HG02642 (cell line): ENCODE measurements around the gene TFB1M.
A peak's percentile ranks its signal among the peaks of the same experiment; 100 is the strongest.
"Not testable (repeated sequence)": the region's sequence is repeated elsewhere in the genome, so short reads cannot be mapped to it uniquely, and the experiment has no call there.

Experiments
- ATAC-seq: cut with Tn5 transposase; IDR thresholded peaks from one replicate; pipeline ENCODE4 v1.9.1; 2021; ENCODE audit warnings: mild to moderate bottlenecking; ENCODE audit not compliant: unreplicated experiment, poor library complexity

Gene TFB1M

DNA sequence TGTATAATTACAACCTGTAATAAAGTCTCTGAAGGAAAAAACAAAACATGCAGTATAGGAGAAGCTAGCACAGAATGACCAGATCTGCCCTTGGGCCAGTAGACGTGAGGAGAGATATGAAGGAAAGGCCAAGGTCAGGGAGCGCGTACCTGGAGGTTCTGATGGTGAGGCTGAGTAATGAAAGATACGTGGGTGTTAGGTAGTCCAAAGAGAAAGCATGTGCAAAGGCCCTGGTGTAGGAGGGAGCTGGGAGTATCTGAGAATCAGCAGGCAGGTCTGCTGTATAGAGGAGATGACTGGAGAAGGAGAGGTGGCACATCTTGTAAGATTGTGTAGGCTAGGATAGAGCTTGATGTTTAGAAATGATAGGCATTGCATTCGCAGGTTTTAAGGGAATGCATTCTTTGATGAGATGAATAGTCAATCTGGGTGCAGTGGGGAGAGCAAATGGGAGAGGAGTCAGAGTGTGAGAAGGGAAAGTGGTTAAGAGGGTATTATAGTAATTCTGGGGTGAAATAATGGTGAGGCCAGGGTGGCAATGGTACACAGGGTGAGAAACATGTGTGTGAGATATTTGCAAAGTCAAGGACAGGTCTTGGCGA, 15.9 kb upstream of the TFB1M start:
- no peak for ATAC-seq

DNA sequence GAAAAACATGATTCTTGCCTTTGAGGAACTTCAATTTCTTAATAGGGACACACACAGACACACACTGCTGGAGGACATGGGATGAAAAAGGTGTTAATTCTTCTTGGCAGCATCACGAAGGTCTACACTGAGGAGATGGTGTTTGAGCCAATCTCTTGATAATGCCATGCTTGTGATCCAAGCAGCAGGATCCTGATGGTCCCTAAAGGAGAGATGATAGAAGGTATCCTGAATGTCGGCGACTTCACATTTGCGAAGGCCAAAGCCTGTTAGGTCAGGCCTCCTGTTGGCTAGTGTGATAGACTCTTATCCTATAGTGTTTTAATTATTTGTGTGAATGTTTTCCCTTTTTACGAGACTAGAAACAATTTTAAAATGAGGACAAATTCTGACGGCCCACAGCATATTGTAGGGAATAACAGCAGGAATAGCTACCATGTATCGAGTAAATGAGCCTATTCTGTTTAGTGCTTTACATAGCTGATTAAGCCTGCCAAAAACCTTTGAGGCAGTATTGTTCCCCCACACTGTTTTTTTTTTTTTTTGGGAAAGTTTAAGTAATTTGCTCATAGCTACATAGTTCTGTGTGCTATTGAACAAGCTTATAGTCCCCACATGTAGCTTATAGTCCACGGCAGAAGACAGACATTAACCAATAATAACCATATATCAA, 15.3 kb upstream of the TFB1M start:
- no peak for ATAC-seq

DNA sequence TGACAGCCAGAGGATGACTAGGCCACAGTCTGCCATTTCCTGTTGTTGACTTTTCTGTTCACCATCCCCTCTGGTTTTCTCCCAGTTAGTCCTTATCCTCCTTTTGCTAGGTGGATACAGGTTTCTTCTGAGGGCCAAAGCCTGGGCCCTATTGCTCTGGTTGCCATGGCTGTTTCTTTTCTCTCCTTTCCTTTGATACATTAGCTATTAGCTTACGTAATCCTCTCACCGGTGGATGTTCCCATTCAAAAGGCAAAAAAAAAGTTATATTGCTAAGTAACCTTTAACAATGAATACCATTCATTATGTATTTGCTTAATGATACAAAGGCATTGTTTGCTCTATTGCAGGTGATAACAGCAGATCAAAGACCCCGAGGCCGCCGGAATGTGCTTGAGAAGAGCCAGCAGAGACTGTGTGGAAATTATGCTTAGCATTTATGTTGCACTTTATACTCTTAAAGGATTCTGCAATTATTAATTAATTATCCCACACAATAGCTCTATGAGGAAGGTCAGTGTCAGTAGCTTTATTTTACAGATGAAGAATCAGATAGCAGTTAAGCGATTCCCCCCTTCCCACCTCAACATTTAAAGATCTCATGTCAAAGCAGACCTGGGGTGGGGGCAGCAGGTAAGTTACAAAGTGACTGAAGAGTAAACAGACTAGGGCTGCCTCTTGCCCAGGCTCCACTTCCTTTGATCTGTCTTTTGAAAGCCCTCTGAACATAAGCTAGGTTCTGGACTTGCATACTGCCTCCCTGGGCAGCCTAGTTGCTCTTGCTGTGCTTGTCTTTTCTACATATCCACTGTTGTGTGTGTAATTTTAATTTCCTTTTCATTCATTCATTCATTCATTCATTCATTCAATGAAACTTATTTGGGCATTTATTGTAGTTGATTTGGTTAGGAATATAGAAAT, 14.5 kb upstream of the TFB1M start:
- no peak for ATAC-seq

DNA sequence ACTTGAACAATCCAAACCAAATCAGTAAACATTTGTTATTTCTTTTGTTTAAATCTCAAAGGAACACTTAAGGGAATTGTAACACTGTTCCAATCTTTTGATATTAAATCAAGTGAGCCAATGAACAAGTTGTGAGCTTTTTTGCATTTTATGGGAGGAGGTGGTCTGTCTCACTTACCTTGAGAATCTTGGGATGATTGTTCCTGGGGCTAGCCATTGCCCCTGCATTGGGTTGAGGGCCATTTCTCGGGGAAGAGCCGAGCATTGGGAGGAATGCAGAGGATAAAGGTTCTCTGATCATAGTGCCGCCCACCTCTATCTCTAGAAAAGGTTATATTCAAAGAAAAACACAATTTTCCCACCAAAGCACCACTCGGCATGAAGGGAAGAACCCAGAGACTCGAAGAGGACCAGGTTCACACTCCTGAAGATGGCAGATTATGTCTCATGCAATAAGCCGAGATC, 13.8 kb upstream of the TFB1M start:
- ATAC-seq: no peak

DNA sequence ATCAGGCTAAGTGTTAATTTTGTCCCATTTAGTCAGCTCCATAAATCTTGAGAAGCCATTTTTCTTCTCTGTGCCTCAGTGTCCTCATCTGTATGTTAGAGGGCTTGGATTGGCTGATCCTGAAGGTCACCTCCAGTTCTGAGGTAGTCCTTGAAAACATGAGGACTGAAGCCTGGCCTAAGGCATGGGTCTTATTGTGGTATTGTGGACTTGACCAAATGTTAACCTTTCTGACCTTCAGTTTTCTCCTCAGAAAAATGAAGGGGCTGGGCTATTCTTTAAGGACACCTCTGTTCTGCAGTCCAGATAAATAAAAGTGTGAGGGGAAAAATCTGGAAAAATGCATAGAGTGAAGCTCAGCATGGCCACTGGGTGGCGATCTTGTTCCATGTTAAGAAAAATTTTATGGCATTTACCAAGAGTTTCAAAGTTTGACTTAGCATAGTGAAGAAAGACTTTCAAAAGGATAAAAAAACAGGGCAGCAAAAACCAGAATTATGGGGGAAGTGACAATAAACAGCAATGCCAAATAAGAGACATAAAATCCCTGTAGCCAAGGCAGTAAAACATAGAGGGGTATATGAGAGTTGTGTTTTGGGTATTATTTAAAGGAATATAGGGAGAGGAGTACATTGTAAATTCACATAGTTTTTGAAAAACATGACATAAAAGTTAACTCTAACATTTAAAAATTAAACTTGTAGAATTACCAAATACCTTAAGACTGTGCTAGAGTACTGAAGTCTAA, 13.2 kb upstream of the TFB1M start:
- no peak for ATAC-seq

DNA sequence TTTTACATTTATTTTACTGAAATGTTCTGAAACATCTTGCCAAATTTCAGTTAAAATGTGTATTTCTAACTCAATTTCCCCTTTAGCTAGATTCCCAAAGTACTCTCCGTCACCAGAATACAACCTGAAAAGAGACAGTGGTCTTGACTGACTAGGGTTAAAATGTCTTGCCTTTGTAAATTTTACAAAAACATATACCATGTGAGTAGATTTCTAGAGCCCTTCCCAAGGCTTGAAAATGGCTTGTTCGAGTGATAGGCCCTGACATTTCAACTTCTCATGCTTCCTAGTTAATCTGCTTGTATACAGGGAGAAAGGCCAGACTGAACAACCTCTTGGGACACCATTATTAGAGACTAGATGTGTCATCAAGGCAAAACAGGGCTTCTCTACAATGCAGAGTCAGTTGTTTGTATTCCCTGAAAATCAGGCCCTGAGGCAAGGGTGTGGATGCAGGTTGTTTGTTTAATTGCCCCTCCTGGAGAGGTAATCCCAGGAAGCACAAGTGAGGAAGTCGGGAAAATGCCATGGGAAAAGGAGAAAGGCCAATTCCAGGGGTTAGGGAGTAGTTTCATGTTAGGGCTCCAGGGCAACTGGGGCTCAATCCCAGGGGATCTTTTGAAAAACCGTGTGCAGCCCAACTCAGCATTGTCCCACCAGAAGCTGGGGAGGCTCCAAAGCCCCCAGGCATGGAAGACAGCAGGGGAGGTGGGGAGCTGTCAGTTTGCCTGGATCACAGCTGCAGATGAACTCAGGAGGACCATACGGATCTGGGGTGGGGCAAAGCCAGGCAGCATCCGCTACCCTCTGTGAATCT, 11.6 kb upstream of the TFB1M start:
- no peak for ATAC-seq

DNA sequence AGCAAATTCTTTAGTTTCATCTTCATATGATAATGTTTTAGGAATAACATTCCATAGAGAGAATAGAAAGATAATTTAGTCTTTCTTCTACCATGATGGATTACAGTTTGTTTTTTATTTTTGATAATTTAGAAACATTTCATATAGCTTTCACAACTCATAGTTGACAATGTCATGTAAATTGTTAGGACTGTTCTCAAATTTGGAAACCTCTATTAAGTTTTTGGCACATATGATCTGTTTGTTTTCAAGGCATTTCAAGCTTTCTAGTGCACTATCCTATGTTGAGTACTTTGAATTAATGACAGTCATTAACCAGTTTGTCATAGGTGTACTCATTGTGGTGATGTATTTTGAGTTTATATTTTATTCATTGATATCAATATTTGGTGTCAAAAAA, 10.7 kb upstream of the TFB1M start:
- no peak for ATAC-seq

DNA sequence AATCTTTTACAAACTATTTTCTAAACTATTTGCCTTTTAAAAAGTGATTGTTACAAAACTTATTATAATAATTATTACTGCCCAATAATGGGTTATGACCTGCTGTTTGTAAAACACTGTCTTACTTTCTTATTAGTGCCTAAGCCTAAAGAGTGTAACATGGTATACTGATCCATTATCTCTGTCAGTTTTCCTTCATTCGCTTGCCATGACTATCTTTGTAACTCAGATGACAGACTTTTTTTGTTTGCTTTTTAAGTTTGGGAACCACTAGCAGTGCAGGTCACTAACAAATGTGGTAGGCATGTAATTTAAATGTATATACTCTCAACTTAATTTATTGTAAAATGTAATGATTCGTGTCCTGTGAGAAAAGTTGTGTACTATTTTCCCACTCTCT, 9.9 kb upstream of the TFB1M start:
- ATAC-seq: no peak

DNA sequence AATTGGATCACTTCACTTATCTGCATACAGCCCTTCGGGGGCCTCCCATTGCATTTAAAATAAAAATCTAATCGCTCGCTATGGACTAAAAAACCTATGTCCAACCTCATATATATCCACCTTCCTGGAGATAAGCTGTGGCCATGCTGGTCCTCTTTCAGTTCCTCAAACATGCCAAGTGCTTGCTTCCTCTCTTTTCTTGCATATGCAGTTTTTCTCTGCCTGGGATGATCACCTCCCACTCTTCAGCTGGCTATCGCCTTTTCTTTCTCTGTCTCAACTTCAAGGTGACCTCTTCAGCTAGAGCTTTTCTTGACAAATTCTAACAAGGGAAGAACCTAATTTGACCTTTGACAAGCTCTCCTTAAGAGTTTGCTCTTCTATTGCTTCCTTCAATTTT, 5.6 kb upstream of the TFB1M start:
- peak; percentile 50 for ATAC-seq

DNA sequence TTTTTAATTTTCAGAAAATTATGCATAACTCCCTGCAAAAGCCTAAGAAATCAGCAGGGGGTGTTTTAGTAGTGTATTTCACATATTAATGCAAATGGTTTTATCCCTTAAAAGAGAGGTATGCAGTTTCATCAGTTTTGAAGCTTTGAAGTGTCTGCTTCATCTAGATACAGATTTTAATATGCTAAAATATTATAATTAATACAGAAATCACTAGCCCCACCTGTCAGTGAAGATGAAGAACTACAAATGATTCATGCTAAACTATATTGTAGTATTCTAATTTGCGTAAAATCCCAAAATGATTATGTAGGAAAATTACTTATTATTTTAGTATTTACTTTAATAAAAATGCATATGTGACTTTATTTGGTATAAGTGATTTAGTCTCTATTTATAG, 2.9 kb upstream of the TFB1M start:
- ATAC-seq: no peak

DNA sequence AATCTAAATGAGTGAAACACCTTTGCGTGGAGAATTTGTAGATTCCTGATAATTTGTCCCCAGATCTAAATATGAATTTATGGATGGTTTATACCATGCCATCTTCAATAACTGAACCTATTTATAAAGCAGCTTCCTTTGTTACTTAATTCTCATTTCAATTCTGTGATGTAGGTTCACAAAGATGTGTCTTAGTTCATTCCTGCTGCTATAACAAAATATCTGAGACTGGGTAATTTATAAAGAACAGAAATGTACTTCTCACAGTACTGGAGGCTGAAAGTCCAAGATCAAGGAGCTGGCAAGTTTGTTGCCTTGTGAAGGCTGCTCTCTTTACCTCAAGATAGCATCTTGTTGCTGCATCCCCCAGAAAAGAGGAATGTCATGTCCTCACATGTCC, 2.1 kb upstream of the TFB1M start:
- no peak for ATAC-seq

DNA sequence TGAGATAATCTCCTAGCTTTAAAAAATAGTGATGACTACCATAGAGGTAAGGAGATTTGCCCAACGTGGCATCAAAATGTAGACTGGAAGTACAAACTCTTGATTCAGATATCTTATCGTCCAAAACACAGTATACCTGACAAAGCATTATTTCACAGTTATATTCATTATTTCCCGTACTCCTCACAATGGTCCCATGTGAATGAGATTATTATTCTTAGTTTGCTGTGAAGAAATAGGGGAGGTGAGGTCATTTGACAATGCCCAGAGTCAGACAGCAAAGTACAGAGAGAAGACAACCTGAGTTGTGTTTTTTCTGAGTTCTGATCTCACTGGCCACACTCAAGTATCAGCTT, 1.2 kb upstream of the TFB1M start:
- ATAC-seq: no peak

DNA sequence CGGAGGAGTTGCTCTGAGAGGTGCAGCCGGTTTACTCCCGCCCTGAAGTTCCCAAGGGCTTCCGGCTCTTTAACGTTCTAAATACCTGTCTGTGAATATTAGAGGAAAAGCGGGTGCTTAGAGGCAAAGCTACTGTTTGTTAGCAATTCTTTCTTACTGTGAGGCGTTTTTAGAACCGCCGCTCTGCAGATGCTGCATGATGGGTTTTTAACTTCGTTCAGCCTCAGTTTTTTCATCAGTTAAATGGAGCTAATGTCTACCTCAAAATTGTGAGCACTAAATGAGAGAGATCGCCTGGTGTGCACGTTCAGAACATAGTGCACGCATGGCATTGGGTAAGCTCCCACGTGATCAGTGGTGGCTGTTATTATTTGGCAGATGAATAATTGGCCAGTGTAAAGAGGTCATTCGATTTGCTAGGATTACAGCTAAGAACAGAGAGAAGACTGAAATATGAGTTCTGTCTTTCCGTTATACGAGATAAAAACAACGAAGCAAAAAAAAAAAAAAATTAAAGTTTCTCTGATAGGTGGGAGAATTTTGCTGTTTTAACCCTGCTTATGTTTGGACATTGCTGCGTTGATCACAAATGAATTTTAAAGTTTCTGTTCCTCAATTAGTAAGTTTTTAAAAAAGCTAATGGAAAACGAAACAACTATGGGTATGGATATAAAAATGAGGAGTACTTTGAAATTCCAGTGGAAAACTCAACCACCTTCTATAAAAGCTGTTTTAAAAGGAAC, 660 bp upstream of the TFB1M start:
- ATAC-seq: peak; percentile 57

DNA sequence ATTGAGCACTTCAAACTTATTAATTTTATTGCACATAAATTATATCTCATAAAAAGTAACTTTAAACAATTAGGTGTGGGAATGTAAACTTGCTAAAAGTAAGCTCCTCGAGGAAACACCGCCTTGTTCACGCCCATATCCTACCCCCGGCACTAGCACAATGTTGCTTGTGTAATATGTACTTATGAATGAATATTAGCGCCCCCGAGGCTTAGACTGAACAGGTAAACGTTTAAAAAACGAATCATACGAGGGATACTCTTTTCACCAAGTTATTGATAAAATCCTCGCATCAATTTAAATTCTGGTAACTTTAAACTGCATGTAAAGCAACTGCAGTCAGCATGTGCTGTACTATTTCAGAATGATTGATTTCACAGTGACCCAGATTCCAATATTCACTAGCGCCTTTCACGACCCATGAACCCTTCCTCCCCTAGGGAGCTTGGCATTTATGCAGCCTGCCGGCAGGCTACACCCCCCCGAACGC, 637 bp downstream of the TFB1M start:
- ATAC-seq: peak; percentile 16

DNA sequence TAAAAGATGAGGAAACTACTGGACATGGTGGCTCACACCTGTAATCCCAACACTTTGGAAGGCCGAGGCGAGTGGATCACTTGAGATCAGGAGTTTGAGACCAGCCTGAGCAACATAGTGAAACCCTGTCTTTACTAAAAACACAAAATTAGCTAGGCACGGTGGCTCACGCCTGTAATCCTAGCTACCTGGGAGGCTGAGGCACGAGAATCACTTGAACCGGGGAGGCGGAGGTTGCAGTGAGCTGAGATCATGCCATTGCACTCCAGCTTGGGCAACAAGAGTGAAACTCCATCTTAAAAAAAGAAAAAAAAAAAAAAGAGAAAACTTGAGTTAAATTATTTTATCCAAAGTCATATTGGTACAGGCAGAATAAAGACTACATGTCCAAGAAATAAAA, 1.3 kb downstream of the TFB1M start:
- not testable (repeated sequence) for ATAC-seq

DNA sequence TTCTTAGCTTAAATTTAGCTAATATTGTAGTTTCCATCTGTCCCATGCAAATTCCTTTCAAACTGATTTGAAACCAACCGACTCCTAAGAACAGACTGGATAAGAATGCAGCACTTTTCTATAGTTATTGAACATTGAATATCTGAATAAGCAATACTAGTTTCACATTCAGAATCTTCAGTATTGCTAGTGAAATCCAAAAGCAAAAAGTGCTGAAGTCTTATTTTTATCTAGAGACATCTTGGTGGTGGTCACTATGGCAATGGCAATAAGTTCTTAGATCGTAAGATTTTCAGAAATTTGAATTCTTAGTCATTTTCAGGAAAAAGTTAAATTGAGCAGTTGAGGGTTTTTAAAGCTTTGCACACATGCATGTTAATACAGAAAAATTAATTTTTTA, 2.7 kb downstream of the TFB1M start:
- ATAC-seq: no peak

DNA sequence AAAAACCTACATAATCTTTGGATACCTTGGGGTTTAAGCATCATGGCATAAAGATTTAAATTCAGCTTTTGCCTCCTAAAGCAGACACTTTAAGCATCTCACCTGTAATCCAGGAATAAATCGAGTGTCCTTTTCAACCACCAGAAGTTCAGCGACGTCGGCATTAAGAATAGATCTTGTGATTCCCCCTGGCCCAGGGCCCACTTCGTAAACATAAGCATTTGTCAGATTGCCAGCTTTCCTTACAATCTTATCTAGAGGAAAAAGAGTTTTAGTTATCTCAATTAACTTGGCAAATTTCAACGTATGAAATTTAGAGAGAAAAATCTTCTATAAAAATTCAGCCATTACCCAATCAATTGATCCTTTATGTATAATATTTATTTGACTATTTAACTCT, 3.2 kb downstream of the TFB1M start:
- no peak for ATAC-seq

DNA sequence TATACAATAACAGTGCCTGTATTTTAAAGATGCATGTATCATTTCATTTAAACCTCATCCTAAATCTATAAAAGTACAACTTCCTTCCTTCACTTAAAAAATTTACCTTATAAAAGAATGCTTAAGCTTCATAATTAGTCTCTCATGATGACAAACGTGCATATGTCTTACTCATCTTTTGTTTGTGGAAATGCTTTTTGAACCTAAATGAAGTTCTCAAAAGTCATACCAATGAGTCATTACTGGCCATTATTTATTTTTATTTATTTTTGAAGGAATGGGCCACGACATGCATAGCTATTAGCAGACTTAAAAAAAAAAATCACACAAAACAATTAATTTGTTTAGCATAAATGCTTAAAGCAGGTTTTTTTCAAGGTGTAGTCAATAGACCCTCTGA, 3.7 kb downstream of the TFB1M start:
- no peak for ATAC-seq

DNA sequence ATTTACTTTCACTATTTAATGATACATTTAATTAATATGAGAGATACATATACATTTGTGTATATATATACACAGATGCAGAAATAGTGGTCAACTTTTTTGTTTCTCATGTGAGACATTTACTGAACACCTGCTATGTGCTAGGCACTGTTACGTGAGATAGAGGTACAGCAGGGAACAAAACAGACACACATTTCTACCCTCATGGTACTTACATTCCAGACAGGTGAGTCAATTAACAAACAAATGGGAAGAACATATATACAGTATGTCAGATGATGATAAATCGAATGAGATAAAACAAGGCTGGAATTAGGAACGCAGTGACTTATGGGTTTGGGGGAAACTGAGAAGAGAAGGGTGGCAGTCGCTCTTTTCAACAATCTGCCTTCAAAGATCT, 5.1 kb downstream of the TFB1M start:
- no peak for ATAC-seq
